ENCODE data around the gene TENM4. TPM values are rescaled to one million over a fixed set of nuclear protein-coding genes. Genes with fewer than 3 reads are reported as not detected.

Gene TENM4
- total RNA-seq, 4 donors from 2014 or later: 16.8 to 158 (median 120) TPM

- no peak for TF ChIP-seq CTCF (IDR thresholded peaks at IDR 0.05)
- no peak for TF ChIP-seq POLR2A (IDR thresholded peaks at IDR 0.05)
- intact Hi-C loops (cut with DNase I): no loop called here
- no peaks in the 10 kb centered on the region for H3K4me1 ChIP-seq
Observed at GRCh38 chr11:79321263-79321662, 119.6 kb downstream of the TENM4 start.

GRCh38 chr11:79314906-79315689 lies 125.7 kb downstream of the TENM4 start:
- 67 to 68% methylated on average over 8 of the region's 8 CpGs for WGBS, 2 donors
- peak in 1 of 2 donors; percentile 15 for DNase-seq
- Histone ChIP-seq H3K9me3 (no peaks in the 10 kb centered on the region), H3K27me3 (no peaks in the 10 kb centered on the region), H3K36me3 (no peaks in the 10 kb centered on the region), H3K27ac (no peak overlapping the region), H3K4me1 (no peaks in the 10 kb centered on the region), H3K4me3 (replicated peaks in 1 of 3) (no peak overlapping the region)
- intact Hi-C loops (cut with DNase I): no loop called here
- TF ChIP-seq POLR2A (IDR thresholded peaks at IDR 0.05) (no peak), CTCF (IDR thresholded peaks at IDR 0.05) (no peak)

More at GRCh38 chr11:79321263-79321662, 119.6 kb downstream of the TENM4 start:
- H3K27me3 ChIP-seq: no peaks in the 10 kb centered on the region
- H3K9me3 ChIP-seq: no peaks in the 10 kb centered on the region
- H3K4me3 ChIP-seq (replicated peaks in 1 of 3): no peak overlapping the region
- H3K27ac ChIP-seq: no peak overlapping the region
- WGBS, 2 donors: 70 to 71% methylated on average over 6 of the region's 6 CpGs
- no peak for DNase-seq
- H3K36me3 ChIP-seq: no peaks in the 10 kb centered on the region

GRCh38 chr11:79313530-79313913 lies 127.3 kb downstream of the TENM4 start:
- Histone ChIP-seq H3K9me3 (no peaks in the 10 kb centered on the region), H3K4me1 (no peaks in the 10 kb centered on the region), H3K36me3 (no peaks in the 10 kb centered on the region), H3K27me3 (no peaks in the 10 kb centered on the region), H3K4me3 (replicated peaks in 1 of 3) (no peak overlapping the region), H3K27ac (no peak overlapping the region)
- intact Hi-C loops (cut with DNase I): no loop called here
- 77 to 80% methylated on average over 4 of the region's 4 CpGs for WGBS, 2 donors
- DNase-seq: no peak
- TF ChIP-seq POLR2A (IDR thresholded peaks at IDR 0.05): no peak
- no peak for TF ChIP-seq CTCF (IDR thresholded peaks at IDR 0.05)

- Histone ChIP-seq H3K27me3 (no peaks in the 10 kb centered on the region), H3K4me3 (replicated peaks in 1 of 3) (no peak overlapping the region), H3K4me1 (no peaks in the 10 kb centered on the region), H3K36me3 (no peaks in the 10 kb centered on the region), H3K9me3 (no peaks in the 10 kb centered on the region), H3K27ac (no peak overlapping the region)
- intact Hi-C loops (cut with DNase I): no loop called here
- 43 to 57% methylated on average over 6 of the region's 6 CpGs for WGBS, 2 donors
- TF ChIP-seq CTCF (IDR thresholded peaks at IDR 0.05): no peak
- TF ChIP-seq POLR2A (IDR thresholded peaks at IDR 0.05): no peak
- peak; percentile 49 to 57 for DNase-seq
Observed at GRCh38 chr11:79312617-79313529, 128.0 kb downstream of the TENM4 start.
